Measurements from ENCODE around the gene SLC16A8. TPM values are rescaled to one million over a fixed set of nuclear protein-coding genes. Genes with fewer than 3 reads are reported as not detected.

SLC16A8 gene
- total RNA-seq, 1 donor from 2014 or later = not detected

DNA sequence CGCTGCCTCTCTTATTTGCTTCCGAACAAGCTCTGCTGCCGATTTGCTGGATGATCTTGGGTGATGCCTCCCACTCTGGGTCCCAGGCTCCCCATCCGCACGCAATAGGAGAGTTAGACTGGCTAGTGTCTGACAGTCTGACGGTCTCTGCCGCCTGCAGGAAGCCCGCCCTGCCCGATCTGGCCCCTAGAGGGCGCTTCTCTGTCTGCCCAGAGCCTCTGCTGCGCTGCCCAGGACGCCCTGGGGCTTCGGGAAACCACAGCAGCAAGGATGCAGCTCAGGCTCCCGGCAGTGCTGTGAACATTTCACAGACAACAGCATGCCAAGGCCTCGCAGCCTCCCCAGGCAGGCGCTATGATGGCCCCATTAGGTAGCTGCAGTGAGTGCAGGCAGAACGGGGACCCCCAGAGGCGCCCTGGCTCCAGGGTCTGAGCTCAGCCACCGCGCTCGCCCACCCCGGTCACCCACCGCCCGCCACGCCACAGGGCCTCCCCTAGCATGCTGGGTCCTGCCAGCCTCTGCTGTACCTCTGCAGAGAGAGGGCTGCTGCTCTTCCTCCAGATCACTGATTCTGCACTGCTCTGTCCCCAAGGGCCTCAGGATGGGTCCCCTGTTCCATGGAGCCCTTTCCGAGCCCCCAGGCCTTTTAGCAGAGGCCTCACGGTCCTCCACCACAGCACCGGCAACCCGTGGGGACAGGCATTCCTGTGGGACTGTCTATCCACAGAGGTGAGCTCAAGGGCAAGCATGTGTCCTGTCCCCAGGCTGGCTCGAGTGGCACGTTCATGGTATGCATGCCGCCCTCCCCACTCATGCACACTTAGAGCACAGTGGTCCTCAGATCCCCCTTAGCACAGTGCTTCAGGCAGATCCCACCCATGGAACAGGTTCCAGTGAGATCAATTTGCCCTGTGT is 30.8 kb upstream of the SLC16A8 start:
- peak; percentile 93 for DNase-seq (ENCODE audit: low spot score)
- intact Hi-C loops (cut with DNase I) = loop anchor here (2.0 to 10.0 kb wide), 3 partner anchors 120 to 238 kb away; no protein-coding TSS in a partner anchor

DNA sequence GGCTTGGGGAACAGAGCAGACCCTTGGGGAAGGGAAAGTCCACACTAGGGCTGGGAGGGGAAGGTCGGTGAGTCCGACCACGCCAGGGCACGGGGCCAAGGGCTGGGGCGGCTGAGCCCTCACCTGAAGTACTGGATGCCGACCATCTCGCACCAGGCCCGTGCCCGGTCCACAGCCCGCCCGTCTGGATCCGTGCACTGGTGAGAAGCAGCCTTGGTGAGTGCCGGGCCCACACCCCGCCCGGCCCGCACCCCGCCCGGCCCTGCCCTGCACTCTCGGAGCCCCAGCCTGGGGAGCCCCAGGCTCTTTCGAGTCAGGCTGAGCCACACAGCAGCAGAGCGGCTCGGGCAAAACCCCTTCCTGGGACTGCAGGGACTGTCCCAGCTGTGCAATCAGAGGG is 28.4 kb upstream of the SLC16A8 start:
- intact Hi-C loops (cut with DNase I) = loop anchor here (10.0 kb wide), 2 partner anchors 122 to 212 kb away; no protein-coding TSS in a partner anchor
- DNase-seq (ENCODE audit: low spot score) = no peak

DNA sequence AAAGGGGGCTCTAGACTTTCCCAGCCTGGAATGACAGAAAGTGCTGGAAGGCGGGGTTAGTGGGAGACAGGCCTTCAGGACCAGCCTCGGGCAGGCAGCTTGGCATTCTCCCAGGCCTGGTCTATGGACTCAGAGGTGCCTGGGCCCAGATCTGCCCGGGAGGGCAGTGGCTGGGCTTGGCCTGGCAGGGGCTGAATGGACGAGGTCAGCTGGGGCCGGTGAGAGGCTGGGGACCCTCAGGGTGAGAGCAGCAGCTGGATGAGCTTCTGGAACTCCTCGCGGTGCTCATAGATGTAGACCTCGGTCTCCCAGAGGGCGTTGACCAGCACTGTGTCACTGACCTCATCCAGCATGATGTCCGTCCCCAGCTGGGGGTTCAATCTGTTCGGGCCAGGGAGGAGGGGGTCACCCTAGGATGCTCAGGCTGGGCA is 28.0 kb upstream of the SLC16A8 start:
- intact Hi-C loops (cut with DNase I) = loop anchor here (10.0 kb wide), 2 partner anchors 123 to 213 kb away; no protein-coding TSS in a partner anchor

DNA sequence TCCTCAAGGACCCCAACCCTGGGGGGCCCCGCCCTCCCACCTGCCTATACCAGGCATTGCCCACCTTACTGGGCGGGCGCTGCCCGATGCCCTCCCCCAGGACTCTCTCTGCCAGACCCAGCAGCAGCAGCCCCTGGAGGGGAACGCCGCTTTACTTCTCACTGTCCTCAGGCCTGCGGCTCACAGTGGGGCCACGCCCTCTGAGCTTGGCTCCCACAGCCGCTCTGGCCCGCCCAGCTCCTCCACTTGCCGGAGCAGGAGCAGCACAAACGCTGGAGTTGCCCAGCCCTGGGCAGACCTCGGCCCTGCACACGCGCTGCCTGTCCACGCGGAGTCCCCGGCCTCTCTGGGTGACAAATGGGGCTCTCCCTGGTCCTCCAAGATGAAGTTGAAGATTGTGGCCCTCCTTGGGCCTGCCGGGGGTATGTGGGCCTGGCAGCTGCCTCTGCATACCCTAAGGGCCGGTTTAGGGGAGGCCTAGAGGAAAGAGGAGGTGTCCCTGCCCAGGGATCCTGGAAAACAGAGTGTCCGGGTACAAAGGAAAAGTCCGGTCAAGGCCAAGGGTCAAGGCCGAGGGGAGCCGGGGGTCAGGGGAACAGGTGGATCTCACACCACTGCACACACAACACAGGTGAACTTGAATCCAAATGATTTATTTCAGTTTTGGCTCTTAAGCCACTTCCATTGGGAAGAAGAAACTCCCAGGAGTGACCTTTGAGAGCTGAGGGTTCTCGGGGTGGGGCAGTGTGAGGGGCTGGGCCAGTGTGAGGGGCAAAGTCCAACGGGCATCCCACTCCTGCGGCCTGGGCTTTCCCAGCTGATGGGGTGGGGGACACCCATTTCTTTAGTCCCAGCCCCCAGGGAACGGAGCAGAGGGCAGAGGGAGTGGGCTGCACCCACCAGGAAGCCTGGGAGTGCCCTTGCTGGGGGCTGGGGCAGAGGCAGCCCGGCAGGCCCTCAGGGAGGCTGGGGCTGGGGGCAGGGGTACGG is 27.2 kb upstream of the SLC16A8 start:
- DNase-seq (ENCODE audit: low spot score) = no peak
- intact Hi-C loops (cut with DNase I) = loop anchor here (10.0 kb wide), 2 partner anchors 124 to 214 kb away; no protein-coding TSS in a partner anchor

More for the DNA sequence above, 28.0 kb upstream of the SLC16A8 start:
- no peak for DNase-seq (ENCODE audit: low spot score)

DNA sequence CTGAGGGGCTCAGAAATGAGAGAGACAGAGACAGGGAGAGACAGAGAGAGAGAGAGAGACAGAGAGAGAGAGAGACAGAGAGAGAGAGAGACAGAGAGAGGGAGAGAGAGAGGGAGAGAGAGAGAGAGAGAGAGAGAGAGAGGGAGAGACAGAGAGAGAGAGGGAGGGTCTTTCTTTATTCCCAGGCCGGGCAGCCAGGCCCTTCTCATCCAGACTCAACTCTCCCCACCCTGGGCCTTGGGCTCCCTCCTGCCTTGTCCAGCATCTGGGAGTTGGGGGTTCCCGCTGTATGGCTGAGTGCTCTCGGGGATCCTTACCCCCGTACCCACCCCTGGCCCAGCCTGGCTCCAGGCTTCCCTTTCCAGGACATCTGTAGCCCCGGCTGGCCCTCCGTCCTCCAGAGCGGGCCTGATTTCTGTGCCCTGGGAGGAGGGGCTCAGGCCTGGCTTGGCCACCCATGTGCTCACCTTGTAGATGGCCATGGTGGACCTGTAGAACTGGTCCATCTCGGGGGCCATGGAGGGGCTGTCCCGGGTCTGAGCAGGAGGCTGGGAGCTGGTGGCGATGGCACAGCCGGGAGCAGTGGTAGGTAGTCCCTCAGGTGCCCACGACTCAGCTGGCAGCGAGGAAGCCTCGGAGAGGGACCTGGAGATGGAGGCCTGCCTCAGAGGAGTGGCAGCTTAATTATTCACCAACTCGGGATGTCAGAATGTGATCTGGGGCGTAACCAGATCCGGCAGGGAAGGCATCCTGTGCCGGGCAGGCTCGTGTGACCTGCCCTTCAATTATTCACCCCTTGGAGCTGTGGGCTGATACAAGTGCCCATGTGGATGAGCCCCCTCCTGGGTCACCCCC is 26.3 kb upstream of the SLC16A8 start, which contains the start of gene BAIAP2L2:
Gene BAIAP2L2, minus strand, starts transcription at position 677 of the 855 bp plus-strand sequence. Its CDS starts 159 bp downstream, at position 518.
- no peak for DNase-seq (ENCODE audit: low spot score)
- intact Hi-C loops (cut with DNase I) = loop anchor here (10.0 kb wide), 2 partner anchors 125 to 215 kb away; no protein-coding TSS in a partner anchor

DNA sequence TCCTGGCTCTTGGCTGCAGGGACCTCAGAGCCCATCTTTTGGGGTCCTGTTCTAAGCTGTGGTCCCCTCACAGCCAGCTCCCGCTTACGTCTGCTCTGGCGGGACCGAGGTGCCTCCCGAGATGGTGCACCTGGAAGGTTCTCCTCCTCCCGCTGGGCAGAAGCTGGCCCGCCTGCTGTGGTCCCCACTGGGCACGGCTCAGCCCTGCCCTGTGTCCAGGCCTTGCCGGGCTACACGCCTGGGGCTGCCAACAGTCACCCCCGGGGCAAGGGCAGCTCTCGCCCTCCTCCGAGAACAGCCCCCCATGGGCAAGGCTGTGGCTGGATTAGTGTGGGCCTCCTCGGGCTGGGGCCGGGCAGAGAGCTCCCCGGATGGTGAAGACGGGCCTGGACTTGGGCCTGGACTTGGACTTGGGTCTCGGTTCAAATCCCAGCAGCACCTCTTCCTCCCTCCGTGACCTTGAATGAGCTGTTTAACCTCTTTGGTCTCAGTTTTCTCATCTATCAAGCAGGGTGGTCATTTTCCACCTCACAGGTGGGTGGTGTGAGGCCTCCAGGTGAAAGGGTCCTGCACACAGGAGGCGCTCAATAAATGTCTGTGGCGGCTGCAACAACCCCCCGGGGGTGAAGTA is 25.5 kb upstream of the SLC16A8 start:
- DNase-seq (ENCODE audit: low spot score) = no peak
- intact Hi-C loops (cut with DNase I) = loop anchor here (10.0 kb wide), 2 partner anchors 125 to 215 kb away; no protein-coding TSS in a partner anchor

DNA sequence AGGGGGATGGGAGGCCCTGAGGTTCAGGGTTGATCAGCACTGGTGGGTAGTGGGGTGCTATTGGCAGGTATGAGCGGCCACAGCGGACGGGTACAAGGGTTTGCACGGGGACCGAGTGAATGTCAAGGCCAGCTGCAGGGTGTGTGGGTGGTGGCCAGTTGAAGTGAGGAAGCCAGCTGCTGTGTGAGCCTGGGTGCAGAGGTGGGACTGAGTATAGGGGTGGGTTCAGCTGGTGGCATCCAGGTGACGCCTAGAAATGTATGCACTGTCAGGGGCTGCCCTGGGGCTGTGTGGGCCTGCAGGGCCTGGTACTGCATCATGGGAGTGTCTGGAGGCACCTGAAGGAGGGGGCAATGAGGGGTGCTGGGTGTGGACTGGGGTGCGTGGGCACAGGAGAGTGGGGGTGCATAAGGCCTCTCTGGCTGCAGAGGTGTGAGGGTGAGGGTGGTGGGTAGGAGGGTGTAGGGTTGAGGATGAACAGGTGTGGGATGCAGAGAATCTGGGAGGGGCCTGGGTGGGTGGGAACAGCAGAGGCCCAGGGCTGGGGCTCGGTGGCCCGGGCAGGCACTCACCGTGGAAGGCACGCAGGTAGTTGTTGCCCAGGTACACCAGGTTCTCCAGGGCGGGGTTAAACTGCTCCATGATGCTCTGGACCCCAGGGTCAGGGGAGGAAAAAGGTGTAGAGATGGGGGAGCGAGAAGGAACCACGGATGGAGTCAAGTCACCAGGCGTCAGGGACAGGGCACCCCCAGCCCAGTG is 24.8 kb upstream of the SLC16A8 start:
- DNase-seq (ENCODE audit: low spot score) = no peak
- intact Hi-C loops (cut with DNase I) = no loop called here

DNA sequence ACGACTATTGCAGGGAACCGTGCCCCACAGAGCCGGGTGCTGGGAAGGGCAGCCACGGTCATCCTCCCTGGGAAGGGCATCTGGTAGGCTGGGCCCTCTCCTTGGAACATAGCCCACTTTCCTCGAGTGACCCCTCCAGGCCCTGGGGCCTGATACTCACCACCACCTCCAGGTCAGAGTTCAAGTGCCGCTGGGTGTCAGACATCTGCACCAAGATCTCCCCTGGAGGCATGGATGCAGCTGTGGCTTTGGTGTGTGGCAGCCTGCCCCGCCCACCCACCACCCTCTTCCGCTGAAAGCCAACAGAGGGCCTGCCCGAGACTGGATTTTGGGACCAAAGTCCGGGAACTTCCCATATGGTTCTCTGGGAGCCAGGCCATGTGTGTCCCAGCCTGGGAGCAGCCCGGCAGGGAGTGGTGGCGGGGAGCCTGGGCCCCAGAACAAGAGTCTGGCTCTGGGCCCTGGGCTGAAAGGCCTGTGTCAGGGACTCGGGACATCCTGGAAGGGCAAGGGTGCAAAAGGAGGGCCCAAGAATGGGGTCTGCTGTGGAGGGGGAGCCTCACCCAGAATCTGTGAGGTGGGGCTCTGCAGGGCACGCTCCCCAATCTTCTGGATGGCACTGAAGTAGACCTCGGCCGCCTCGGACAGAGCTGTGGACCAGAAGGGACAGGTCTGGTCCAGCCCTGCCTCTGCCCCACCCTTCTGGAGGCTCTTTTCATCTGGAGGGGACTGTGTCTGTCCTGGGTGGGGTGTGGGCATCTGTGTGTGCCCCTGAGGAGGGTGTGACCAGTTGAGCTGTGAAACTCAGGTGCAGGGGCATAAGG is 23.9 kb upstream of the SLC16A8 start:
- intact Hi-C loops (cut with DNase I) = no loop called here
- DNase-seq (ENCODE audit: low spot score) = no peak

DNA sequence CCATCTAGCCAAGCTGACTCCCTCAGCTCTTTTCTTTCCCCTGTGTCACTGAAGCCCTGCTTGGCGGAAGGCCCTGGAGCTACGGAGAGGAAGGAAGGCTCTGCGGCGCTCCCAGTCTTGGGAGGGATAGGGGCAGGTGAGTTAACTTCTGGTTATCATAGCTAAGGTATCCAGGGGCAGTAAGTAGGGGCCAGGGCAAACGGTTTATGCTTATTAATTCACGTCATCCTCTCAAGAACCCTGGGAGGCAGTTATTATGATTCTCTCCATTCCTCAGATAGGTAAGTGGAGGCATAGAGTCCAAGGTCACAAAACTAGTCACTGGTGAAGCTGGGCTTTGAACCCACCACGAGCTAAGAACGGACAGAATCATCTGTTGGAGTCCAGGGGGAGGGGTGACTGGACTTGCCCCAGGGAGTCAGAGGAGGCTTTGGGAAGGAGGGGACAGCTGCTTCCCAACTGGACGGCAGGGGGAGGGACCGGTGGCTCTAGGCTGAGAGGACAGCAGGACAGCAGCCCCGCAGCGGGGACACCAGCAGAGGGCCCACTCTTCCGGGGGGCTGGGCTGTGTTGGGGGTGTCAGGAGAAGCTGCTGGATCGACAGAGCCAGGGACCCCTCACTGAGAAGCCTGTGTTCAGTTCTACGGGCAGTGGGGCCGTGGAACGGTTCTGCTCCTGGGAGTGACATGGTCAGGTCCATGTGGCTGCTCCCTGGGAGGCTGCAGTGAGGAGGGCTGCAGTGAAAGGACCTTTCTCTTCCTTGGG is 23.0 kb upstream of the SLC16A8 start:
- no peak for DNase-seq (ENCODE audit: low spot score)
- intact Hi-C loops (cut with DNase I) = no loop called here

DNA sequence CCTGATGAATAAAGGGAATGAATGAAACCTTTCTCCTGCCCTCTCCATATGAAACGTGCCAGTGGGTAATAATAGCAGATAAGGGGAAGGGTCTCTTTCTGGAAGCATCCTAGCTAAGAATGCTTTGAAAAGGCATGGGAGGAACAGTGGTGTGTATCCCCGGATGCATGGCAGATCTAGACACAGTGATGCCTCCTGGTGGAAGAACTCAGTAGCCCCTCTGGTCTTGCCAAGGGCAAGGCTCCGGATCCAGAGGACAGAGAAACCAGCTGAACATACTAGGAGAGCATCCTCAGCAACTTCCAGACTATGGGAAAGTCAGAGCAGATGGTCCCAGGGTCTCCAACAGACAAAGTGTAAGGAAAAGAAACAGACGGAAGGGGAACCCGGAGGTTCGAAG is 20.1 kb upstream of the SLC16A8 start:
- no peak for DNase-seq (ENCODE audit: low spot score)
- intact Hi-C loops (cut with DNase I) = loop anchor here (2.0 kb wide), 1 partner anchor 51 kb away; no protein-coding TSS in a partner anchor

DNA sequence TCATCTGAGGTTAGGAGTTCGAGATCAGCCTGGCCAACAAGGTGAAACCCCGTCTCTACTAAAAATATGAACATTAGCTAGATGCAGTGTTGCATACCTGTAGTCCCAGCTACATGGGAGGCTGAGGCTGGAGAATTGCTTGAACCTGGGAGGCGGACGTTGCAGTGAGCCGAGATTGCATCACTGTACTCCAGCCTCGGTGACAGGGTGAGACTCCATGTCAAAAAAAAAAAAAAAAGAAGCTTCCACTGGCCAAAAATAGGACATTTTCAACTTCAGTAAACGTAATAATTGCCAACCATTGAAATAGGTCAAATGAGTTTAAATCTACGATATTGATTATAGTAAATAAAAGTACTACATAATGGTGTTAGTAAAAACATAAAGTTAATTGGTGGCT is 19.7 kb upstream of the SLC16A8 start:
- intact Hi-C loops (cut with DNase I) = loop anchor here (2.0 kb wide), 1 partner anchor 51 kb away; no protein-coding TSS in a partner anchor
- DNase-seq (ENCODE audit: low spot score) = no peak

DNA sequence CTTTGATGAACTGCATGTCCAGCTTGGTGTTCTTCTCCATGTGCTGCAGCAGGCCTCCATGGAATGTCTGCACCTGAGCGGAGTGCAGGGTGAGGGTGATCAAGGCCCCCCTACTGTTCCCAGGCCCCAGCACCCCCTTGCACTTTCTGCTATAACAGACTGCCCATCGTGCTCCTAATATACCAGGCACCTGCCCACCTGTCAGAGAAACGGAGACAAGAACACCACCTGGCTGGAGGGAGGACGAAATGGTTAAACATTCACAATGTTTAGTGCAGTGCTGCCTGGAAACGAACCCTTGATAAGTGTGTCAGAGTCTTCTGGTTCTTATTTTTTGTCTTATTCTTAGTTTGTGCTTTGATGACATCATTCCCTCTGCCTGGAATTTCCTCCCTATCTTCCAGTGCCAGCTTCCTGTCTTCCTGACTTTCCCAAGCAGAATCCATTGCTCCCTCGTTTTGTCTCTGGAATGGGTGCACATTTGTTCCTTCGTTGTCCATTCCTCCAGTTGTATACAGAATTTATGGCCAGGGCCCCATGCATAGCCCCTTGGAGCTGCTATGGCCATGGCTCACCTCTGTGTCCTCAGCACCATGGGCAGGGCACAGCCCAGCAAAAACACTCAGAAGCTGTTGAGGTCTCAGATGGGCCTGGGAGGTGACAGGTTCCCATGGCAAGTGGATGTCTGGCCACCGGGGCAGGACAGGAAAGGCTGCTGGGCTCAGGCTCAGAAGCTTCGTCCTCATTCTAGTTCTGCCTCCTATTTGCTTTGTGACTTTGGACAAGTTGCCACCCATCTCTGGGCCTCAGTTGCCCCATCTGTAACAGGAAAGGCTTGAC is 14.6 kb upstream of the SLC16A8 start:
- intact Hi-C loops (cut with DNase I) = no loop called here
- DNase-seq (ENCODE audit: low spot score) = no peak

DNA sequence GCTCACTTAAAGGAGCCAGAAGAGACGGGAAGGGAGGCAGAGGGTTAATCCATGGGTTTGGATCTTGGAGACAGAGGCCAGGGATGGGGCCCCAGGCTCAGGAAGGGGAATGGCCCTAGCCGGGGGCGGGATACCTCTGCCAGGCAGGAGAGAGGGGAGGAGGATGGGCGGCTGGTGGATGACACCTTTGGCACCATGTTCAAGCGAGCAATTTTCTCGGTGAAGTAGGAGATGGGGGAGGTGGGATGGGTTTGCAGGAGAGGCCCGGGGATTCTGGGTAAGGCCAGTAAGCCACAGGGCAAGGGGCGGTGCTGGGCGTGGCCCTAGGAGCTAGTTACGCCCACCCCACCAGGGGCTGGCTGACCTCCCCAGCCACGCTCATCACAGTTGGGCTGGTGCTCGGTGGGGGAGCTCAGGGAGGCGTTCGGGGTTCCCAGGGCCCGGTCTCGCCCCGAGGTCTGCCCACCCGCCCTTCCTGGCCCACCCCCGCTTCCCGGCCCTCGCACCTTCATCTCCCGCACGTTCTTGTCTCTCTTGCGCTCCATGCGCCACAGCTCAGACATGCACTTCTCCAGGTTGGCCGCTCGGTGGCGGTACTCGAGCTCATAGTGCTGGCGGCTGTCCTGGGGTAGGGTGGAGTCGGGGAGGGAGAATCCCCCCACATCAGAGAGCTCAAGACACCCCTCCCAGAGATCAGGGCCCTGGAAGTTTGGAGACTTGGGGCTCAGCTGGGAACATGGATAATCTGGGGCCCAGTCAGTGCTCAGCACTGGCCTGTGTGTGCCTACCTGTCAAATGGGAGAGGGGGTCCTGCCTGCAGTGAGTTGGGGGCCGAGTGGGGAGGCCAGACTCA is 13.8 kb upstream of the SLC16A8 start:
- DNase-seq (ENCODE audit: low spot score) = no peak
- intact Hi-C loops (cut with DNase I) = no loop called here

DNA sequence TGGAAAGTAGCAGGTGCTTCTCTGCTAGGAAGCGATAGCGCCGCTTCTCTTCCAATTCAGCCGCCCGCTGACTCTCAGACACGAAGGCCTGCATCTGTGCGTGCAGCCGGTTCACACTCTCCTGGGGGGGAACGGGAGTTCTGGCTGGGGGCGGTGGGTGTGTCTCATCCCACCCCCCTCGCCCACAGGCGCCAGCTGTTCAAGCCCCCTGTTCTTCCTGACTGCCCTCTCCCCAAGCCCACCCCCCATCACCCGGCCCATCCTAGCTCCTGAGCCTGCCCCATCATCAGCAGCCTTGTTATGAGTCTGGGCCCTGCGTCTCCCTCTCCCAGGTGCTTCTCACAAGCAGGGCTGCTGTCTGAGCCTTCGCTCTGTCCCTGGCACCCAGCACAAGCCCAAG is 13.1 kb upstream of the SLC16A8 start:
- intact Hi-C loops (cut with DNase I) = no loop called here
- DNase-seq (ENCODE audit: low spot score) = no peak

Measured in cardiac septum (tissue), 1 donor.